Adipocyte (in vitro differentiated cells): ENCODE results near the gene GEMIN5.

Experiments
- DNase-seq: peaks from one replicate; pipeline ENCODE4 v3.0.0-alpha.2; 2015; ENCODE audit warnings: low read depth
- H3K27me3 ChIP-seq: replicated peaks from 2 replicates; pipeline ENCODE4 v1.7.0; 2013; ENCODE audit warnings: mild to moderate bottlenecking, low read length, moderate library complexity; ENCODE audit not compliant: control insufficient read depth, insufficient read depth
- H3K36me3 ChIP-seq: 2 replicates; pipeline ENCODE4 v1.7.0; 2013; ENCODE audit warnings: low read length, mild to moderate bottlenecking, moderate library complexity; ENCODE audit not compliant: control insufficient read depth, insufficient read depth, severe bottlenecking
- H3K4me1 ChIP-seq: 2 replicates; pipeline ENCODE4 v1.7.0; 2013; ENCODE audit warnings: mild to moderate bottlenecking, low read length, moderate library complexity; ENCODE audit not compliant: control insufficient read depth, insufficient read depth
- H3K4me3 ChIP-seq: 2 replicates; pipeline ENCODE4 v1.7.0; 2013; ENCODE audit warnings: mild to moderate bottlenecking, low read length, moderate library complexity
- H3K9ac ChIP-seq: 2 replicates; pipeline ENCODE4 v1.7.0; 2013; ENCODE audit warnings: mild to moderate bottlenecking, low read length, moderate library complexity
- H3K9me3 ChIP-seq: 2 replicates; pipeline ENCODE4 v1.7.0; 2013; ENCODE audit warnings: mild to moderate bottlenecking, low read length, moderate library complexity; ENCODE audit not compliant: control insufficient read depth

GEMIN5 gene

DNA sequence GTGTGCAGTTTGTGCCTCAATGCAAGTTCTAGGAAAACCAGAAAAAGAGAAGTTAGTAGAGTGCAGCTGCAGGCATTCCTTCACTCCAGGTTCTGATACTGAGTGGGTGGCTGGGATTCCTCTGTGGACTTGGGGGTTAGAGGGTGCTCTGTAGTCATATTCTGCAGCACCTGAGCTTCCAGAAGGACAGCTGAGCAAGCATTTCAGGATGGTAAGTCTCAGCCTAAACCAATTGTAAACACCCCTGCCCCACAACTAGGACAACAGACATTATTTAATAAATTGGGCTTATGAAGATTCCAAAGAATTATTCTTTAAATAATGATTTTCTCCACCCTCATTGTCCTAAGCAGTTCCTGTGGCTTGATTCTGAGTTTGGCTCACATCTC, 96.7 kb downstream of the GEMIN5 start:
- Histone ChIP-seq H3K4me1 (no peaks in the 10 kb centered on the region), H3K4me3 (no peak overlapping the region), H3K36me3 (peaks cover 22% of the 10 kb centered on the region), H3K27me3 (no peaks in the 10 kb centered on the region), H3K9ac (no peak overlapping the region), H3K9me3 (no peaks in the 10 kb centered on the region)
- no peak for DNase-seq

GRCh38 chr5:154840435-154841272, 97.4 kb downstream of the GEMIN5 start:
- no peak overlapping the region for H3K4me3 ChIP-seq
- H3K9ac ChIP-seq: no peak overlapping the region
- peaks cover 23% of the 10 kb centered on the region for H3K36me3 ChIP-seq
- no peaks in the 10 kb centered on the region for H3K9me3 ChIP-seq
- no peak for DNase-seq
- no peaks in the 10 kb centered on the region for H3K27me3 ChIP-seq
- H3K4me1 ChIP-seq: no peaks in the 10 kb centered on the region
